Adipocyte (in vitro differentiated cells): ENCODE measurements around the gene PARVA.

ENCODE experiments used
- DNase-seq: peaks from one replicate; pipeline ENCODE4 v3.0.0-alpha.2; 2015; ENCODE audit warnings: low read depth
- H3K27me3 ChIP-seq: replicated peaks from 2 replicates; pipeline ENCODE4 v1.7.0; 2013; ENCODE audit warnings: mild to moderate bottlenecking, low read length, moderate library complexity; ENCODE audit not compliant: control insufficient read depth, insufficient read depth
- H3K36me3 ChIP-seq: 2 replicates; pipeline ENCODE4 v1.7.0; 2013; ENCODE audit warnings: low read length, mild to moderate bottlenecking, moderate library complexity; ENCODE audit not compliant: control insufficient read depth, insufficient read depth, severe bottlenecking
- H3K4me1 ChIP-seq: 2 replicates; pipeline ENCODE4 v1.7.0; 2013; ENCODE audit warnings: mild to moderate bottlenecking, low read length, moderate library complexity; ENCODE audit not compliant: control insufficient read depth, insufficient read depth
- H3K4me3 ChIP-seq: 2 replicates; pipeline ENCODE4 v1.7.0; 2013; ENCODE audit warnings: mild to moderate bottlenecking, low read length, moderate library complexity
- H3K9ac ChIP-seq: 2 replicates; pipeline ENCODE4 v1.7.0; 2013; ENCODE audit warnings: mild to moderate bottlenecking, low read length, moderate library complexity
- H3K9me3 ChIP-seq: 2 replicates; pipeline ENCODE4 v1.7.0; 2013; ENCODE audit warnings: mild to moderate bottlenecking, low read length, moderate library complexity; ENCODE audit not compliant: control insufficient read depth

The PARVA gene

GRCh38 chr11:12485328-12485727 is 108.0 kb downstream of the PARVA start:
- Histone ChIP-seq H3K4me1 (peaks cover 15% of the 10 kb centered on the region), H3K27me3 (no peaks in the 10 kb centered on the region), H3K4me3 (no peak overlapping the region), H3K9ac (no peak overlapping the region), H3K9me3 (peaks cover 17% of the 10 kb centered on the region), H3K36me3 (peaks cover 77% of the 10 kb centered on the region)
- no peak for DNase-seq

GRCh38 chr11:12489246-12489772 is 111.9 kb downstream of the PARVA start:
- Histone ChIP-seq H3K4me3 (peak overlapping the region; percentile 62), H3K9me3 (peaks cover 17% of the 10 kb centered on the region), H3K9ac (no peak overlapping the region), H3K36me3 (peaks cover 66% of the 10 kb centered on the region), H3K4me1 (peaks cover 8% of the 10 kb centered on the region), H3K27me3 (no peaks in the 10 kb centered on the region)
- DNase-seq = no peak

GRCh38 chr11:12494699-12495098 is 117.3 kb downstream of the PARVA start:
- Histone ChIP-seq H3K9ac (no peak overlapping the region), H3K9me3 (peaks cover 1% of the 10 kb centered on the region), H3K27me3 (no peaks in the 10 kb centered on the region), H3K36me3 (peaks cover 69% of the 10 kb centered on the region), H3K4me3 (no peak overlapping the region), H3K4me1 (peaks cover 28% of the 10 kb centered on the region)
- DNase-seq = peak; percentile 70

- H3K4me1 ChIP-seq = peaks cover 28% of the 10 kb centered on the region
- DNase-seq = no peak
- H3K36me3 ChIP-seq = peaks cover 77% of the 10 kb centered on the region
- H3K9ac ChIP-seq = no peak overlapping the region
- H3K9me3 ChIP-seq = no peaks in the 10 kb centered on the region
- no peak overlapping the region for H3K4me3 ChIP-seq
- no peaks in the 10 kb centered on the region for H3K27me3 ChIP-seq
Measured at GRCh38 chr11:12496181-12497025, 119.0 kb downstream of the PARVA start.

- no peak for DNase-seq
- H3K9me3 ChIP-seq = no peaks in the 10 kb centered on the region
- H3K4me1 ChIP-seq = peaks cover 37% of the 10 kb centered on the region
- H3K27me3 ChIP-seq = no peaks in the 10 kb centered on the region
- H3K4me3 ChIP-seq = no peak overlapping the region
- no peak overlapping the region for H3K9ac ChIP-seq
- peaks cover 74% of the 10 kb centered on the region for H3K36me3 ChIP-seq
Measured at GRCh38 chr11:12497431-12497830, 120.1 kb downstream of the PARVA start.

GRCh38 chr11:12499071-12499470 is 121.7 kb downstream of the PARVA start:
- Histone ChIP-seq H3K4me1 (peaks cover 42% of the 10 kb centered on the region), H3K36me3 (peaks cover 71% of the 10 kb centered on the region), H3K4me3 (no peak overlapping the region), H3K9me3 (no peaks in the 10 kb centered on the region), H3K9ac (no peak overlapping the region), H3K27me3 (no peaks in the 10 kb centered on the region)
- DNase-seq = no peak

GRCh38 chr11:12502046-12502445 is 124.7 kb downstream of the PARVA start:
- no peaks in the 10 kb centered on the region for H3K9me3 ChIP-seq
- H3K4me3 ChIP-seq = no peak overlapping the region
- no peak for DNase-seq
- peaks cover 33% of the 10 kb centered on the region for H3K4me1 ChIP-seq
- H3K9ac ChIP-seq = no peak overlapping the region
- no peaks in the 10 kb centered on the region for H3K27me3 ChIP-seq
- H3K36me3 ChIP-seq = peaks cover 77% of the 10 kb centered on the region

GRCh38 chr11:12503039-12503484 is 125.7 kb downstream of the PARVA start:
- Histone ChIP-seq H3K9ac (no peak overlapping the region), H3K36me3 (peaks cover 72% of the 10 kb centered on the region)
- DNase-seq = no peak

GRCh38 chr11:12503886-12504285 is 126.5 kb downstream of the PARVA start:
- DNase-seq = no peak
- peaks cover 64% of the 10 kb centered on the region for H3K36me3 ChIP-seq
- no peak overlapping the region for H3K4me3 ChIP-seq
- H3K27me3 ChIP-seq = no peaks in the 10 kb centered on the region
- peaks cover 50% of the 10 kb centered on the region for H3K4me1 ChIP-seq
- H3K9me3 ChIP-seq = no peaks in the 10 kb centered on the region
- no peak overlapping the region for H3K9ac ChIP-seq

More at GRCh38 chr11:12503039-12503484, 125.7 kb downstream of the PARVA start:
- H3K4me3 ChIP-seq = no peak overlapping the region
- H3K27me3 ChIP-seq = no peaks in the 10 kb centered on the region
- no peaks in the 10 kb centered on the region for H3K9me3 ChIP-seq
- peaks cover 43% of the 10 kb centered on the region for H3K4me1 ChIP-seq

GRCh38 chr11:12505183-12505582 is 127.8 kb downstream of the PARVA start:
- Histone ChIP-seq H3K4me3 (no peak overlapping the region), H3K27me3 (no peaks in the 10 kb centered on the region), H3K9me3 (no peaks in the 10 kb centered on the region), H3K9ac (no peak overlapping the region), H3K4me1 (peaks cover 54% of the 10 kb centered on the region), H3K36me3 (peaks cover 63% of the 10 kb centered on the region)
- no peak for DNase-seq

- Histone ChIP-seq H3K9ac (no peak overlapping the region), H3K4me1 (peaks cover 54% of the 10 kb centered on the region), H3K27me3 (no peaks in the 10 kb centered on the region), H3K36me3 (peaks cover 67% of the 10 kb centered on the region), H3K4me3 (no peak overlapping the region), H3K9me3 (no peaks in the 10 kb centered on the region)
- DNase-seq = peak; percentile 48
Measured at GRCh38 chr11:12506404-12506921, 129.1 kb downstream of the PARVA start.
